Neuronal stem cell (in vitro differentiated cells): ENCODE measurements around the gene STPG1.
"Not testable (repeated sequence)": the region's sequence is repeated elsewhere in the genome, so short reads cannot be mapped to it uniquely, and the experiment has no call there.

ENCODE experiments used
- DNase-seq: peaks from one replicate; pipeline ENCODE4 v3.0.0-alpha.2; 2013; ENCODE audit warnings: low spot score
- H2AFZ ChIP-seq: one replicate; pipeline ENCODE4 v1.6.1; 2013; ENCODE audit warnings: mild to moderate bottlenecking, low read length, inconsistent platforms
- H2AK5ac ChIP-seq: 2 replicates; pipeline ENCODE4 v1.6.1; 2013; ENCODE audit warnings: low read depth, mild to moderate bottlenecking, inconsistent platforms, low read length, moderate library complexity, mixed read lengths
- H2BK120ac ChIP-seq: 2 replicates; pipeline ENCODE4 v1.6.1; 2013; ENCODE audit warnings: low read depth, mild to moderate bottlenecking, inconsistent platforms, low read length, moderate library complexity, mixed read lengths
- H2BK12ac ChIP-seq: one replicate; pipeline ENCODE4 v1.6.1; 2013; ENCODE audit warnings: low read length, inconsistent platforms
- H2BK15ac ChIP-seq: 2 replicates; pipeline ENCODE4 v1.6.1; 2013; ENCODE audit warnings: mild to moderate bottlenecking, low read length, inconsistent platforms, mixed read lengths
- H2BK5ac ChIP-seq: one replicate; pipeline ENCODE4 v1.6.1; 2013; ENCODE audit warnings: inconsistent platforms, mild to moderate bottlenecking, low read length, moderate library complexity
- H3K14ac ChIP-seq: one replicate; pipeline ENCODE4 v1.6.1; 2013; ENCODE audit warnings: low read length, inconsistent platforms
- H3K18ac ChIP-seq: 2 replicates; pipeline ENCODE4 v1.6.1; 2013; ENCODE audit warnings: low read length, inconsistent platforms
- H3K23ac ChIP-seq: 2 replicates; pipeline ENCODE4 v1.6.1; 2013; ENCODE audit warnings: low read depth, mild to moderate bottlenecking, mixed read lengths, low read length, inconsistent platforms; ENCODE audit not compliant: poor library complexity
- H3K27ac ChIP-seq: replicated peaks from 3 replicates; pipeline ENCODE4 v1.5.1; 2013; ENCODE audit warnings: low read length, inconsistent platforms
- H3K27me3 ChIP-seq, 3 experiments: 2 replicates each; pipeline ENCODE4 v1.6.1; 2013; ENCODE audit warnings: low read length in 3 of 3, mild to moderate bottlenecking in 2 of 3, inconsistent platforms in 1 of 3, low read depth in 1 of 3, mixed read lengths in 1 of 3, moderate library complexity in 1 of 3; ENCODE audit not compliant: control insufficient read depth in 3 of 3, insufficient read depth in 3 of 3
- H3K36me3 ChIP-seq, 2 donors: replicated peaks in 1 of 2; 2 replicates each; pipeline ENCODE4 v1.6.1; 2013; ENCODE audit warnings: low read length in 2 of 2; ENCODE audit not compliant: control insufficient read depth in 2 of 2, insufficient read depth in 2 of 2
- H3K4ac ChIP-seq: 2 replicates; pipeline ENCODE4 v1.6.1; 2013; ENCODE audit warnings: inconsistent platforms, mild to moderate bottlenecking, low read length, moderate library complexity
- H3K4me1 ChIP-seq, 2 donors: 1 replicate in 1 of 2; 2 replicates in 1 of 2; pipeline ENCODE4 v1.6.1; 2013; ENCODE audit warnings: low read length in 2 of 2, low read depth in 1 of 2; ENCODE audit not compliant: control insufficient read depth in 2 of 2, insufficient read depth in 1 of 2
- H3K4me2 ChIP-seq: one replicate; pipeline ENCODE4 v1.6.1; 2013; ENCODE audit warnings: mild to moderate bottlenecking, low read length, inconsistent platforms; ENCODE audit not compliant: insufficient read depth, poor library complexity, severe bottlenecking
- H3K4me3 ChIP-seq, 2 donors: 2 replicates each; pipeline ENCODE4 v1.5.1; 2013; ENCODE audit warnings: low read length in 2 of 2, mild to moderate bottlenecking in 2 of 2, inconsistent platforms in 1 of 2, moderate library complexity in 1 of 2
- H3K79me1 ChIP-seq: one replicate; pipeline ENCODE4 v1.6.1; 2013; ENCODE audit warnings: low read depth, mild to moderate bottlenecking, inconsistent platforms, low read length, moderate library complexity
- H3K9ac ChIP-seq: one replicate; pipeline ENCODE4 v1.6.1; 2013; ENCODE audit warnings: mild to moderate bottlenecking, low read depth, low read length, inconsistent platforms; ENCODE audit not compliant: poor library complexity
- H3K9me3 ChIP-seq, 2 donors: replicated peaks in 1 of 2; 2 replicates each; pipeline versions ENCODE3 to v1.6.1; 2013; ENCODE audit warnings: low read length in 2 of 2, mild to moderate bottlenecking in 2 of 2, inconsistent platforms in 1 of 2, low read depth in 1 of 2, mixed read lengths in 1 of 2, moderate library complexity in 1 of 2; ENCODE audit not compliant: control insufficient read depth in 2 of 2, insufficient read depth in 1 of 2
- H4K8ac ChIP-seq: one replicate; pipeline ENCODE4 v1.6.1; 2013; ENCODE audit warnings: low read depth, mild to moderate bottlenecking, inconsistent platforms, low read length, moderate library complexity
- H4K91ac ChIP-seq: one replicate; pipeline ENCODE4 v1.6.1; 2013; ENCODE audit warnings: low read length, low read depth, mild to moderate bottlenecking, inconsistent platforms; ENCODE audit not compliant: poor library complexity
- WGBS, 2 donors: extraction: QIAGEN DNeasy Blood & Tissue Kit; methylation state at CpG; one replicate each; pipeline ENCODE4 v1.1.7; 2013; ENCODE audit warnings: missing lambda C conversion rate in 2 of 2, mixed read lengths in 1 of 2; ENCODE audit not compliant: insufficient read length in 2 of 2, insufficient replicate concordance in 1 of 2; ENCODE audit errors: extremely low coverage in 2 of 2; 5-methylcytosine and 5-hydroxymethylcytosine counted together

Gene STPG1

GRCh38 chr1:24450857-24451397, 37.3 kb upstream of the STPG1 start:
- Histone ChIP-seq H3K27ac (no peak overlapping the region), H3K36me3 (no peaks in the 10 kb centered on the region), H3K9ac (no peak overlapping the region), H3K4ac (no peak overlapping the region), H4K91ac (no peak overlapping the region), H2AFZ (no peak overlapping the region), H2BK120ac (no peak overlapping the region), H3K4me1 (no peaks in the 10 kb centered on the region), H3K23ac (no peak overlapping the region), H3K4me2 (no peak overlapping the region), H2BK5ac (no peak overlapping the region), H2BK15ac (no peak overlapping the region), H3K4me3 (no peak overlapping the region), H2BK12ac (no peak overlapping the region), H3K18ac (no peak overlapping the region), H4K8ac (no peak overlapping the region), H3K79me1 (no peaks in the 10 kb centered on the region), H2AK5ac (no peak overlapping the region), H3K9me3 (no peaks in the 10 kb centered on the region), H3K14ac (no peak overlapping the region), H3K27me3 (no peaks in the 10 kb centered on the region)
- WGBS, 2 donors, result no CpG with 5 or more reads among the region's 5 CpGs
- no peak for DNase-seq

DNA sequence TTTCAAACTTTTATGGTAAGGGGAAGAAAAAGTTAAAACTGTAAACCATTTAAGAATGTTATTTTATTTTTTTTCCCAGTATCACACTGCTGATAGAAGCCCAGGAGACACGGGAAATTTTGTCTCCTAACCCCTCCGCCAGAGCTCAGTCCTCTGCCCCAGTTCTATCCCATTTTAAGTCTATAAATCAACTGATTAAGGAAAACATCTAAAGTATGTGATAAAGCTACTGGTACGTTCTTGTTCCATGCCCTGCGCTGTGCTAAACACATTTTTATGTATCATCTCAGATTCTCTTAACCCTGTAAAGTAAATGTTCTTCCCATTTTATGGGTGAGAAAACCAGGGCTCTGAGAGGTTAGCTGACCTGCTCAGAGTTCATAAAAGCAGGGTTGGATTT, 36.7 kb upstream of the STPG1 start:
- H2BK12ac ChIP-seq, result no peak overlapping the region
- no peak overlapping the region for H2BK120ac ChIP-seq
- no peak overlapping the region for H2BK15ac ChIP-seq
- H3K18ac ChIP-seq, result no peak overlapping the region
- H3K23ac ChIP-seq, result no peak overlapping the region
- no peak overlapping the region for H3K4me2 ChIP-seq
- H3K9me3 ChIP-seq, result no peaks in the 10 kb centered on the region
- H3K4ac ChIP-seq, result no peak overlapping the region
- no peak overlapping the region for H3K9ac ChIP-seq
- no peaks in the 10 kb centered on the region for H3K27me3 ChIP-seq
- H3K4me3 ChIP-seq, result no peak overlapping the region
- no CpG with 5 or more reads among the region's 4 CpGs for WGBS, 2 donors
- no peaks in the 10 kb centered on the region for H3K4me1 ChIP-seq
- no peaks in the 10 kb centered on the region for H3K36me3 ChIP-seq
- no peak overlapping the region for H4K8ac ChIP-seq
- DNase-seq, result no peak
- no peak overlapping the region for H2BK5ac ChIP-seq
- no peaks in the 10 kb centered on the region for H3K79me1 ChIP-seq
- H2AFZ ChIP-seq, result no peak overlapping the region
- H2AK5ac ChIP-seq, result no peak overlapping the region
- no peak overlapping the region for H4K91ac ChIP-seq
- H3K27ac ChIP-seq, result no peak overlapping the region
- no peak overlapping the region for H3K14ac ChIP-seq

DNA sequence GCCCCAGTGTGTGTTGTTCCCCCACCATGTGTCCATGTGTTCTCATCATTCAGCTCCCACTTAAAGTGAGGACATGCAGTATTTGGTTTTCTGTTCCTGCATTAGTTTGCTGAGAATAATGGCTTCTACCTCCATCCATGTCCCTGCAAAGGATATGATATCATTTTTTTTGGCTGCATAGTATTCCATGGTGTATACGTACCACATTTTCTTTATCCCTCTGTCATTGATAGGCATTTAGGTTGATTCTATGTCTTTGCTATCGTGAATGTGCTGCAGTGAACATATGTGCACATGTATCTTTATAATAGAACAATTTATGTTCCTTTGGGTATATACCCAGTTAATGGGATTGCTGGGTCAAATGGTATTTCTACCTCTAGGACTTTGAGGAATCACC, 32.9 kb upstream of the STPG1 start:
- WGBS, 2 donors, result no CpG with 5 or more reads among the region's 2 CpGs
- not testable (repeated sequence) for H2AFZ ChIP-seq, H2BK120ac ChIP-seq, H3K9me3 ChIP-seq, H3K4me1 ChIP-seq, H2BK12ac ChIP-seq, H3K4ac ChIP-seq, H3K79me1 ChIP-seq, H3K36me3 ChIP-seq, H3K27ac ChIP-seq, H3K23ac ChIP-seq, H3K9ac ChIP-seq, H4K8ac ChIP-seq, H2AK5ac ChIP-seq, H3K4me2 ChIP-seq, H4K91ac ChIP-seq, H2BK15ac ChIP-seq, H3K18ac ChIP-seq, DNase-seq, H2BK5ac ChIP-seq, H3K4me3 ChIP-seq, H3K14ac ChIP-seq, H3K27me3 ChIP-seq

GRCh38 chr1:24443241-24443656, 29.7 kb upstream of the STPG1 start:
- no peaks in the 10 kb centered on the region for H3K36me3 ChIP-seq
- H4K8ac ChIP-seq, result no peak overlapping the region
- H3K4me1 ChIP-seq, result peaks cover 3 to 9% of the 10 kb centered on the region in 2 donors
- peaks cover 0 to 7% (median 0%) of the 10 kb centered on the region in 3 experiments for H3K27me3 ChIP-seq
- no peak overlapping the region for H2AK5ac ChIP-seq
- H2BK120ac ChIP-seq, result no peak overlapping the region
- H3K9me3 ChIP-seq, result no peaks in the 10 kb centered on the region
- WGBS, 2 donors, result no CpG with 5 or more reads among the region's 2 CpGs
- no peak overlapping the region for H3K18ac ChIP-seq
- H2BK12ac ChIP-seq, result no peak overlapping the region
- DNase-seq, result no peak
- no peak overlapping the region for H3K4me3 ChIP-seq
- H3K27ac ChIP-seq, result no peak overlapping the region
- H3K4ac ChIP-seq, result no peak overlapping the region
- H2BK5ac ChIP-seq, result no peak overlapping the region
- no peaks in the 10 kb centered on the region for H3K79me1 ChIP-seq
- no peak overlapping the region for H3K14ac ChIP-seq
- no peak overlapping the region for H3K23ac ChIP-seq
- H3K9ac ChIP-seq, result no peak overlapping the region
- H3K4me2 ChIP-seq, result no peak overlapping the region
- H4K91ac ChIP-seq, result no peak overlapping the region
- H2AFZ ChIP-seq, result no peak overlapping the region
- no peak overlapping the region for H2BK15ac ChIP-seq
